ENCODE data around the gene DAAM2. TPM values are rescaled to one million over a fixed set of nuclear protein-coding genes. Genes with fewer than 3 reads are reported as not detected.

Gene DAAM2
- polyA plus RNA-seq, 1 donor: 17.8 TPM

GRCh38 chr6:39801456-39802251 lies 9.5 kb downstream of the DAAM2 start:
- H3K4me1 ChIP-seq (ENCODE audit: control insufficient read depth, insufficient read depth, low read length): no peaks in the 10 kb centered on the region
- peaks cover 4% of the 10 kb centered on the region for H3K36me3 ChIP-seq (ENCODE audit: control insufficient read depth, insufficient read depth, low read length)
- H3K27ac ChIP-seq (ENCODE audit: low read length): no peak overlapping the region
- no peaks in the 10 kb centered on the region for H3K9me3 ChIP-seq (ENCODE audit: control insufficient read depth, low read depth, low read length)
- H3K4me3 ChIP-seq (ENCODE audit: low read length): no peak overlapping the region
- no peak for DNase-seq
- WGBS (ENCODE audit: insufficient coverage, low lambda C conversion rate): no CpG with 5 or more reads among the region's 11 CpGs
- H3K27me3 ChIP-seq (ENCODE audit: control insufficient read depth, insufficient read depth, low read length): no peaks in the 10 kb centered on the region

- WGBS (ENCODE audit: insufficient coverage, low lambda C conversion rate): no CpG with 5 or more reads among the region's 3 CpGs
- Histone ChIP-seq H3K27ac (ENCODE audit: low read length) (no peak overlapping the region), H3K9me3 (ENCODE audit: control insufficient read depth, low read depth, low read length) (no peaks in the 10 kb centered on the region), H3K4me3 (ENCODE audit: low read length) (no peak overlapping the region), H3K27me3 (ENCODE audit: control insufficient read depth, insufficient read depth, low read length) (no peaks in the 10 kb centered on the region), H3K36me3 (ENCODE audit: control insufficient read depth, insufficient read depth, low read length) (peaks cover under 1% of the 10 kb centered on the region), H3K4me1 (ENCODE audit: control insufficient read depth, insufficient read depth, low read length) (no peaks in the 10 kb centered on the region)
- DNase-seq: no peak
These were observed 11.7 kb downstream of the DAAM2 start for GRCh38 chr6:39803872-39804271.

GRCh38 chr6:39804466-39805065 lies 12.4 kb downstream of the DAAM2 start:
- Histone ChIP-seq H3K4me1 (ENCODE audit: control insufficient read depth, insufficient read depth, low read length) (no peaks in the 10 kb centered on the region), H3K36me3 (ENCODE audit: control insufficient read depth, insufficient read depth, low read length) (no peaks in the 10 kb centered on the region), H3K27me3 (ENCODE audit: control insufficient read depth, insufficient read depth, low read length) (no peaks in the 10 kb centered on the region), H3K27ac (ENCODE audit: low read length) (no peak overlapping the region), H3K9me3 (ENCODE audit: control insufficient read depth, low read depth, low read length) (no peaks in the 10 kb centered on the region), H3K4me3 (ENCODE audit: low read length) (no peak overlapping the region)
- WGBS (ENCODE audit: insufficient coverage, low lambda C conversion rate): no CpG with 5 or more reads among the region's 5 CpGs
- no peak for DNase-seq

- no peaks in the 10 kb centered on the region for H3K36me3 ChIP-seq (ENCODE audit: control insufficient read depth, insufficient read depth, low read length)
- no peaks in the 10 kb centered on the region for H3K27me3 ChIP-seq (ENCODE audit: control insufficient read depth, insufficient read depth, low read length)
- no peak overlapping the region for H3K27ac ChIP-seq (ENCODE audit: low read length)
- H3K4me1 ChIP-seq (ENCODE audit: control insufficient read depth, insufficient read depth, low read length): no peaks in the 10 kb centered on the region
- DNase-seq: no peak
- no peaks in the 10 kb centered on the region for H3K9me3 ChIP-seq (ENCODE audit: control insufficient read depth, low read depth, low read length)
- H3K4me3 ChIP-seq (ENCODE audit: low read length): no peak overlapping the region
- WGBS (ENCODE audit: insufficient coverage, low lambda C conversion rate): no CpG with 5 or more reads among the region's 1 CpG
These were observed 14.1 kb downstream of the DAAM2 start for GRCh38 chr6:39806278-39806677.

GRCh38 chr6:39808346-39808745 lies 16.2 kb downstream of the DAAM2 start:
- Histone ChIP-seq H3K36me3 (ENCODE audit: control insufficient read depth, insufficient read depth, low read length) (no peaks in the 10 kb centered on the region), H3K9me3 (ENCODE audit: control insufficient read depth, low read depth, low read length) (no peaks in the 10 kb centered on the region), H3K4me1 (ENCODE audit: control insufficient read depth, insufficient read depth, low read length) (no peaks in the 10 kb centered on the region), H3K27ac (ENCODE audit: low read length) (no peak overlapping the region), H3K27me3 (ENCODE audit: control insufficient read depth, insufficient read depth, low read length) (no peaks in the 10 kb centered on the region), H3K4me3 (ENCODE audit: low read length) (no peak overlapping the region)
- no peak for DNase-seq
- no CpG with 5 or more reads among the region's 3 CpGs for WGBS (ENCODE audit: insufficient coverage, low lambda C conversion rate)

GRCh38 chr6:39808964-39809363 lies 16.8 kb downstream of the DAAM2 start:
- Histone ChIP-seq H3K9me3 (ENCODE audit: control insufficient read depth, low read depth, low read length) (no peaks in the 10 kb centered on the region), H3K4me3 (ENCODE audit: low read length) (no peak overlapping the region), H3K4me1 (ENCODE audit: control insufficient read depth, insufficient read depth, low read length) (no peaks in the 10 kb centered on the region), H3K27ac (ENCODE audit: low read length) (no peak overlapping the region), H3K27me3 (ENCODE audit: control insufficient read depth, insufficient read depth, low read length) (no peaks in the 10 kb centered on the region), H3K36me3 (ENCODE audit: control insufficient read depth, insufficient read depth, low read length) (no peaks in the 10 kb centered on the region)
- no peak for DNase-seq
- WGBS (ENCODE audit: insufficient coverage, low lambda C conversion rate): no CpG with 5 or more reads among the region's 5 CpGs

GRCh38 chr6:39811835-39812345 lies 19.7 kb downstream of the DAAM2 start:
- no peak overlapping the region for H3K27ac ChIP-seq (ENCODE audit: low read length)
- no peaks in the 10 kb centered on the region for H3K4me1 ChIP-seq (ENCODE audit: control insufficient read depth, insufficient read depth, low read length)
- H3K4me3 ChIP-seq (ENCODE audit: low read length): no peak overlapping the region
- no peak for DNase-seq
- no peaks in the 10 kb centered on the region for H3K36me3 ChIP-seq (ENCODE audit: control insufficient read depth, insufficient read depth, low read length)
- WGBS (ENCODE audit: insufficient coverage, low lambda C conversion rate): no CpG with 5 or more reads among the region's 3 CpGs
- no peaks in the 10 kb centered on the region for H3K27me3 ChIP-seq (ENCODE audit: control insufficient read depth, insufficient read depth, low read length)
- H3K9me3 ChIP-seq (ENCODE audit: control insufficient read depth, low read depth, low read length): no peaks in the 10 kb centered on the region

GRCh38 chr6:39812496-39812852 lies 20.3 kb downstream of the DAAM2 start:
- no peaks in the 10 kb centered on the region for H3K9me3 ChIP-seq (ENCODE audit: control insufficient read depth, low read depth, low read length)
- no peak for DNase-seq
- WGBS (ENCODE audit: insufficient coverage, low lambda C conversion rate): 60% methylated on average over 1 of the region's 2 CpGs
- no peaks in the 10 kb centered on the region for H3K4me1 ChIP-seq (ENCODE audit: control insufficient read depth, insufficient read depth, low read length)
- H3K4me3 ChIP-seq (ENCODE audit: low read length): no peak overlapping the region
- H3K27ac ChIP-seq (ENCODE audit: low read length): no peak overlapping the region
- H3K27me3 ChIP-seq (ENCODE audit: control insufficient read depth, insufficient read depth, low read length): no peaks in the 10 kb centered on the region
- H3K36me3 ChIP-seq (ENCODE audit: control insufficient read depth, insufficient read depth, low read length): no peaks in the 10 kb centered on the region

- Histone ChIP-seq H3K36me3 (ENCODE audit: control insufficient read depth, insufficient read depth, low read length) (no peaks in the 10 kb centered on the region), H3K4me3 (ENCODE audit: low read length) (no peak overlapping the region), H3K4me1 (ENCODE audit: control insufficient read depth, insufficient read depth, low read length) (no peaks in the 10 kb centered on the region), H3K27me3 (ENCODE audit: control insufficient read depth, insufficient read depth, low read length) (no peaks in the 10 kb centered on the region), H3K27ac (ENCODE audit: low read length) (peak overlapping the region; percentile 21), H3K9me3 (ENCODE audit: control insufficient read depth, low read depth, low read length) (no peaks in the 10 kb centered on the region)
- WGBS (ENCODE audit: insufficient coverage, low lambda C conversion rate): 51% methylated on average over 4 of the region's 9 CpGs
- peak; percentile 21 to 28 for DNase-seq
These were observed 20.8 kb downstream of the DAAM2 start for GRCh38 chr6:39812853-39813533.

GRCh38 chr6:39814236-39814635 lies 22.1 kb downstream of the DAAM2 start:
- no peaks in the 10 kb centered on the region for H3K4me1 ChIP-seq (ENCODE audit: control insufficient read depth, insufficient read depth, low read length)

More at GRCh38 chr6:39814236-39814635, 22.1 kb downstream of the DAAM2 start:
- H3K27me3 ChIP-seq (ENCODE audit: control insufficient read depth, insufficient read depth, low read length): no peaks in the 10 kb centered on the region
- no peak for DNase-seq
- H3K36me3 ChIP-seq (ENCODE audit: control insufficient read depth, insufficient read depth, low read length): no peaks in the 10 kb centered on the region
- no peak overlapping the region for H3K4me3 ChIP-seq (ENCODE audit: low read length)
- H3K27ac ChIP-seq (ENCODE audit: low read length): no peak overlapping the region
- WGBS (ENCODE audit: insufficient coverage, low lambda C conversion rate): no CpG with 5 or more reads among the region's 4 CpGs
- no peaks in the 10 kb centered on the region for H3K9me3 ChIP-seq (ENCODE audit: control insufficient read depth, low read depth, low read length)

Measured in large intestine (tissue), 3 donors.